NCI-H1436 treated with DMSO at 0.1 percent for 48 hours (cell line): ENCODE results near the gene CDT1.

ENCODE experiments used
- DNase-seq: peaks from one replicate; lab custom pipeline; 2025; lab: John Stamatoyannopoulos, UW

CDT1 gene

GRCh38 chr16:88804552-88805339, 1.2 kb downstream of the CDT1 start:
- no peak for DNase-seq

- DNase-seq, result no peak
These were observed 1.7 kb downstream of the CDT1 start for GRCh38 chr16:88805340-88805715.

- DNase-seq, result no peak
These were observed 2.4 kb downstream of the CDT1 start for GRCh38 chr16:88805887-88806393.

GRCh38 chr16:88806491-88807111, 3.0 kb downstream of the CDT1 start:
- DNase-seq, result no peak

- DNase-seq, result no peak
These were observed 3.6 kb downstream of the CDT1 start for GRCh38 chr16:88807142-88807625.

- DNase-seq, result no peak
These were observed 4.3 kb downstream of the CDT1 start for GRCh38 chr16:88807626-88808453.

- no peak for DNase-seq
These were observed 5.6 kb downstream of the CDT1 start for GRCh38 chr16:88809068-88809675.

- no peak for DNase-seq
These were observed 6.1 kb downstream of the CDT1 start for GRCh38 chr16:88809676-88810165.

- DNase-seq, result no peak
These were observed 6.8 kb downstream of the CDT1 start for GRCh38 chr16:88810166-88810911.

GRCh38 chr16:88810912-88811768, 7.6 kb downstream of the CDT1 start:
- no peak for DNase-seq

- peak; percentile 49 for DNase-seq
These were observed 8.4 kb downstream of the CDT1 start, which contains the start of gene APRT for GRCh38 chr16:88811769-88812512. APRT (minus strand) TSS chr16:88811928; CDS start chr16:88811899, 29 bp downstream.

- DNase-seq, result no peak
These were observed 9.1 kb downstream of the CDT1 start for GRCh38 chr16:88812513-88813268.

- no peak for DNase-seq
These were observed 9.9 kb downstream of the CDT1 start for GRCh38 chr16:88813269-88814143.

- DNase-seq, result no peak
These were observed 10.5 kb downstream of the CDT1 start for GRCh38 chr16:88814144-88814502.

GRCh38 chr16:88815227-88815626, 11.6 kb downstream of the CDT1 start:
- DNase-seq, result no peak

GRCh38 chr16:88815901-88816589, 12.5 kb downstream of the CDT1 start:
- no peak for DNase-seq
